Fibroblast of peridontal ligament (primary cell): Measurements from ENCODE around the gene JMJD4.
"Not testable (repeated sequence)": the region's sequence is repeated elsewhere in the genome, so short reads cannot be mapped to it uniquely, and the experiment has no call there.

Experiments
- DNase-seq: peaks from one replicate; pipeline ENCODE4 v3.0.0-alpha.2; 2010; ENCODE audit errors: extremely low read depth

Gene JMJD4

DNA sequence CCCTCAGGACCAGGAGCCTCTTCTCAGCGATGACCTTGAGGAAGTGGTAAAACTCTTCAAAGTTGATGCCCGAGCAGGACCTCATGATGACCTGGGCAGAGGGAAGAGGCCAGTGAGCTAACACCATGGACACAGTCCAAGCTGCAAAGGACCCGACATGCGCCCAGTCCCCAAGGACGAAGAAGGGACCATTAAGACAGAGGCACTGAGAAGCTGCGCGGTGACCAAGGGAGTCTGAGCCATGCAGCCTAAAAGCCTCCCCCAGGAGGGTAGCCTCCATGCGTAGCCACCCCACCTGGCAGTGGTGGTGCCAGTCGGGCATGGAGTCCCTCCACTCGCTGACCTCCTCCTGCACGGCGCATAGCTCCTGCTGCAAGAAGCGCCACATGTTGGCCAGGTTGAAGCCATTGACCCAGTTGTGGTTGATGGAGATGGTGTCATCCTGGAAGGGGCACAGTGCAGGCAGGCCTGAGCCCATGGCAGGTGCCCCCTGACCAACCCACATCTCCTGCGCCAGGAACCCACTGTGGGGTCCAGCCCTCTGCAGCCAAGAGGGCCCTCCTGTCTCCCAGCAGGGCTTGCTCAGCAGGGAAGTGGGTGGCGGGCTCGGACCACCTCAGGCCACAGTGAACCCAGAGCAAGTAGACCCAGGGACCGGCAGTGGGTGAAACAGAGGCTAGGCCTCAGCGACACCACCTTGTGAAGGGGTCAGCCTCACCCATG is 2.4 kb downstream of the JMJD4 start:
- no peak for DNase-seq

DNA sequence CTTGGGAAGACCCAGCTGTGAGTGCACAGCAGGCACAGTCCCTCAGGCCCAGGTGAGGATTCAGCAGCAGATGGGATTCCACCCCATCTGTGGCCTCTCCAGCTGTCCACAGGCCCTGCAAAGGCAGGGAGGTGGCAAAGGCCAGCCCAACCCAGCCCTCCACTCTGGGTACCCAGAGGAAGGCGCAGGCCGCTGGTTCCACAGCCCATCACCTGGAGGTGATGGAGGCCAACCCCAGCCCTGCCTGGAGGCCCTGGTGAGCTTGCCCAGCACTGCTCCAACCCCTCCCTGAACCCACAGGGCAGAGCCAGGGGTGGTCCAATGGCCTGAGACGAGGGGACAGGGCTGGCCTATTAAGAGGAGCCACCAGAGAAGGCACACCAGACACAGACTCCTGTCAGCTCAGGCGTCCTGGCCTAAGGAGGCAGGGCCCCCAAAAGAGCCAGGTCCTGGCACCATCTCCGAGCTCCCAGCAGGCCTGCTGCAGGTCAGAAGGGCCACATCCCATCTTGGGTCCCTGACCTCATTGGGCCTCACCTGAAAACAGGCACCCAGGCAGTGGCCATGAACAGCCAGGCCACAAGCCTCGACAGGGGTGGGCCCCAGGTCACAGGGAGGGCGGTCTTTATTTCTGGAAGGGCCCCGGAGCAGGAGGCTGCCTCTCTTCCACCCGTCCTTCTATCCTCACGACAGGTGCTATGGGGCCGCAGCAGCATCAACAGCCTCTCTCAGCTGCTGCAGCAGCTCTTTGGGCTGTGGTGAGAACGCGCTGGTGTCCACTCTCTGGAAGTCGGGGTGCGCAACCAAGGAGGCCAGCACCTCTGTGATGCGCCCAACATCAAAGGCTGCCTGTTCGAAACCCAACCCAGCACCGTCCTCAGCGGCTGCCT is 3.2 kb downstream of the JMJD4 start:
- no peak for DNase-seq

DNA sequence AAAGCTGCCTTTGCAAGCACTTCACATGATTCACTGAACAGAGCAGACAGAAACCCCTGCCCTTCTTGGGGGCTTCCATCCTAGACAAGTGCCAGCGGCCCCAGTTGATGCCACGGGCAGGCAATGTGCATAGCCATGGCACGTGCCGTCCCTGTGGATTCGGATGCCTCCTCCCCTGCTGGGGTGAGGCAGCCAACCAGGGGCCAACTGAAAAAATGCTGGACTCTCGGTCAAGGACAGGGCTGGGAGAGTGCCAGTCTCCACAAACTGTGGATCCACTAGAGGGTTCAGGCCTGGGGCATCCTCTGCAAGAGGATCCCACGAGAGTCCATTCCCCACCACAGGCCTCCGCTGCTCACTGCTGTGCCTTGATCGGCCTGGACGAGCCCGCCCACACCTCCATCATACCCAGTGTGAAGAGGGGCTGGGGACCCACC is 3.8 kb downstream of the JMJD4 start:
- DNase-seq = no peak

DNA sequence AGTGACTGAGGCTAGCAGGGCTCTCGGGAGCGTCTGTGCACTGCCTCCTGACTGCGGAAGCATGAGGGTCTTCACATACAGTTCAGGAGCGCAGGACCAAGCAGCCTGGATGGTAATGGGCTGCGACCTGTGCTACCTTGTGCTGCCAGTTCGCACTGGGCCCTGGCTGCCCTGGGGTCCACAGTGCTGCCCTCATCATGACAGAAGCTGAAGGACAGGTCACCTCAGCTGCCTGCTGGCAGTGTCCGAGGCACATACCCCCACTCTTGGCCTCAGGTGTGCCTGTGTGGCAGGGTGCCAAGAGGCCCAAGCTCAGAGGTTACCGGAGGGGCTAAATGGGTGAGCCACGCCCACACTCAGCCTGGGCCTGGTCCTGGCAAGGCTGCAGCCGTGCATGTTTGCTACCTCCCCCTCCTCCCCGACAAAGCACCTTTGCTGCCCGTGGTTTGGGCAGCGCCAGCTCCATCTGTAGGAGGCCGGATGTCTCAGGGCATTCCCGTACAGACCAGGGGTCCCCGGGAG is 4.4 kb downstream of the JMJD4 start:
- no peak for DNase-seq

DNA sequence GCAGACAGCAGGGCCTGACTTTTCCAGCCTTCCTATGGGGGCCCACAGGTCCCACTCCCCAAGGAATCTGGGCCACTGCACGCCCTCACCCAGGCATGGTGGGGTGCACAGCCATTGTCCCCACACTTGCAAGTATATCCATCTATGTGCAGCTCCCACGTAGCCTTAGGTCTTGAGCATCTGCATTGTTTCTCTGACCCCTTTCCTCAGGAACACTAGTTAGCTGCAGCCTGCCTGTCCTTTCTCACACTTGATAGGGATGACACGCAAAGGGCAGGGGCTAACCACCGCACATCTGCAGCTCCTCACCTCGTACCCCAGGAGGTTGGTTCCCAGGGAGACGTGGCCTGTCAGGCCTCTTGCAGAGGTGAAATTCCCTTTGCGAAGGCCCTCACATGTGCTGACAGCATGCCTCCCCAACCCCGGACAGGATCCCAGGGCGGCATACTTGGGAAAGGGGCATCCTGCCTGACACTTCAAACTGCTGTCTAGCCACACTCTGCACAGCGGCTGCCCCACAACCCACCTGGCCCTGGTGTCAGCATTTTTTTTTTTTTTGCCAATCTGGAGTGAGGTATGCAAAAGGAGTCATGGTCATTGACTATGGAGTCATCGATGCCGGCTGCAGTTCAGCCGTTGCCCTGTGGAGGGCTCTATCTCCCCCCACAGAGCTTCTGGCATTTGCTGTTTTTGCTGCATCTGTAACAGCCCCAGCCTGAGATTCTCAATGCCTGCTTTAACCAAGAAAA is 5.0 kb downstream of the JMJD4 start:
- DNase-seq = peak; percentile 69

DNA sequence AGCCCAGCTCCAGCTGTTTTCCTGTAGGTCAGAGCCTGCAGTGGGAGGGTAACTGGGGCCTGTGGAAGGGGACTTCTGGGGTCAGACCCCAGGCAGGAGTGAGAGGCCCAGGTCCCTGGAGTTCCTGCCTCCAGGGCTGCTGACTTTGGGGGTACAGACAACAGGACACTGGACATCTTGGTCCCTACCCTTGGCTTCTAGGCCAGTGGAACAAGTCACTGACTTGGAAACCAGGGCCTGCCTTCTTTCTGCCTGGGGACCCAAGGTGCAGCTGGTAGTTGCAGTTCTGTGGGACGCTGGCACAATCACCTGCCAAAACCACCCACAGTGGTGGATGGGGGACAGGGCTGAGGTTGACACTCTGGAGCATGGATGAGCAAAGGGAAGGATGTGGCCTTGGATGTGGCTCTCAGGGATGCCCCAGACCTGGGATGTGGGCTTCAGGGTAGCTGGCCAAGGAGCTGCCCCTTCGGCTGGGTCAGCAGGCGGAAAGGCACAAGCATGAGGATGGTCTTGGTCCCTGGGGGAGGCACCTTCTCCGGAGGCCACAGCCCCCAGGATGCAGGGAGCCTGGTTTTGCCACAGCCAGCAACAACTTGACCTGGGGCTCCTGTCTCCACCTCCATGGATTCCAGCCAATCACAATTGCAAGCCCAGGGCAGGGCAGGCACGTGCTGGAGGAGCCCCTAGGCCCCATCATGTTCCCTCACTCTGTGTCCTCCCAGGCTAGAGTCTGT is 5.8 kb downstream of the JMJD4 start:
- DNase-seq = no peak

DNA sequence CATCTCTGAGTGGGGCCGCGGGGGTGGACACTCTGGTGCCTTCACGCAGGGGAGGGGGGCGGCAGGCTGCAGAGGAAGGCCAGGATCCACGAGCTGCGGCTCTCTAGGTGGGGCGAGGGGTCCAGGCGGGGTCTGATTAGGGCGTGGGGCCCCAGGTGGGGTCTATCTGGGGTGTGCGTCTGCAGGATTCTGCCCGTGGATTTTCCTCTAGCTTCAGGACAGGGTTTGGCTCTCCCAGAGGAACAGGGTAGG is 6.3 kb downstream of the JMJD4 start:
- no peak for DNase-seq

DNA sequence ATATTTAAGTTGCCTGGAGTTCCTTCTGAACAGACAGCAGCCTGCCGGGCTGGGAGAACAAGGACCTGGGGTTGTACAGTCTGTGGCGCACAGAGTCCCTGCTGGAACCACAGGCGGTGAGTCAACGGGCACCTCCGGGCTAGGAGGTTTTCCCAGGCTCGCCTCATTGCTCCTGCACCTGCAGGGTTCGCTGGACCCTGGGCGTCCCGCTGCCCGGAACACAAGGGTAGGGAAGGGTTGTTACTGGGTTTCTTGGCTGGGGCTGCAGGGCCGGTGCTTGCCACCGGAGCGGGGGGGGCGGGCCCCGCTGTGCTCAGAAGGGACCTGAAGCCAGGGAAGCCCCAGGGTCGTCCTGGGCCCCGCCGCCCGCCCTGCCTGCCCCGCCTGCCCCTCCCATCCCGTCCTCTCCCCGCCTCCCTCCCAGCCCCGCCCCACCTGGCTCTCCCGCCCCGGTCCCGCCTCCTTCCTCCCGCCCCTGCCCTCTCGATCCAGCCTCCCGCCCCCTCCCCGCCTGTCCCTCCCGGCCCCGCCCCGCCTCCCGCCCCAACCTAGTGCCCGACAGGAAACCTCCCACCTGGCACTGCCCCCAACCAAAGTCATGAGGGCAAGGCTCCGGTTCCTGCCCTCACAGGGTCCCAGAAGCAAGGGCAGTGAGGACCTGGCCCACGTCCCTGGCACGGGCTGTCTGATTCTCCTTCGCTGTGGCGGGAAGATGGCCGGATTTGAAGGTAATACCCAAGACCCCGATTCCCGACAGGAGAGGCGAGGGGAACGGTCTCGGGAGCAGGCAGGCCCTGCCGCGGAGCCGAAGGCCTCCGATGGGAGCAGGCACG is 6.8 kb downstream of the JMJD4 start:
- peak; percentile 16 for DNase-seq

DNA sequence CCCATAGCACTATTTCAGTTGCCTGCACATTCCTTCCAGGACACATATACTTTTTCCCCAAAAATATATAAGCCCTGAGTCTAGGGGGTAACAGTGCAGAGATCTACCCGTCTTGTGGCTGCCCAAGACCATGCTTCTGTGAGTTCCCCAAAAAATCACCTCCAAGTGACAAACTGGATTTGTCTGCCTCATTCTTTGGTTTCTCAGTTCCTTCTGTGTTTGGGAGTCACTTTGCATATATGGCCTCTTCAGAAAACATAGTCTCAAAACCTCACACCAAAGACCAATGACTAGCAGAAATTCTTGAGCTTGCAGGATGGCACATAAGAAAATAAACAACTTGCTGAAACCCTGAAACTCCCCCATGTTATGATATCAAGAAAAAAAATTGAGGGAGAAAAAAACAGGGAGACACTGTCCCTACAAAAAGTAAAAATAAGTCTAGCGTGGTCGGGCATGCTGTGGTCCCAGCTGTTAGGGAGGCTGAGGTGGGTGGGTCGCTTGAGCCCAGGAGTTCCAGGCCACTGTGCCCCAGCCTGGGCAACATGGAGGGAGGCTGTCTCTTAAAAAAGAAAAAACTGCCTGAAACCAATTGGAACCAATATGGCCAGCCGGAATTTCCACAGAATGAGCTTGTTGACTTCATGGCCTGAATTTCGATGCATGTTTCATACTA is 8.0 kb downstream of the JMJD4 start:
- DNase-seq = no peak

DNA sequence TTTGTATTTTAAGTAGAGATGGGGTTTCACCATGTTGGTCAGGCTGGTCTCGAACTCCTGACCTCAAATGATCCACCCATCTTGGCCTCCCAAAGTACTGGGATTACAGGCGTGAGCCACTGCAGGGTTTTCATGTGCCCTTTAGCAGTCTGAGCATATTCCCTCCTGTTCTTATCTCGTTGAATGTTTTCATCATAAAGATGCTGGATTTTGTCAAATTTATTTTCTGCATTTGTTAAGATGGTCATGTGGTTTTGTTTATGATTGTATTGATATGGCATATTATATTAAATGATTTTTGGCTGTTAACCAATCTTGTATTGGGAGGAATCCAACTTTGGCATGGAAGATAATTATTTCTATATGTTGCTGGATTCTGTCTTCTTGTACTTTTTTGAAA is 8.8 kb downstream of the JMJD4 start:
- DNase-seq = no peak

DNA sequence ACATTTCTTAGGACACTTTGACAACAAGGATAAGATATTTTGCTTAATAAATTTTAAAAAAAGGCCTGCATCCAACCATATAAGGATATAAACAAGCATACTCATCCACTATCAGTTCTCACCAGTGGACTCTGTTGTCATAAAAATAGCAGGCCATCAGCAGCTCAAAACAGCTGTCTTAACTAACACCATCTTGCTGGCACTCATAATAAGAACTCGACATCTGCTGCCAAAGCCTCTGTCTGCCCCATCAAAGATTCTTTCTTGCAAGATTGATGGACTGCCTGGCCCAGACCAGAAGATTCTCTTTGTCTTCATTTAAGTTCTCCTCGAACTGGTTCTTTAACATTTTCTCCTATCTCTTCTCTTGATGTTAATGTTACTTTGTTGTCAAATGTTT is 10.1 kb downstream of the JMJD4 start:
- DNase-seq = no peak

DNA sequence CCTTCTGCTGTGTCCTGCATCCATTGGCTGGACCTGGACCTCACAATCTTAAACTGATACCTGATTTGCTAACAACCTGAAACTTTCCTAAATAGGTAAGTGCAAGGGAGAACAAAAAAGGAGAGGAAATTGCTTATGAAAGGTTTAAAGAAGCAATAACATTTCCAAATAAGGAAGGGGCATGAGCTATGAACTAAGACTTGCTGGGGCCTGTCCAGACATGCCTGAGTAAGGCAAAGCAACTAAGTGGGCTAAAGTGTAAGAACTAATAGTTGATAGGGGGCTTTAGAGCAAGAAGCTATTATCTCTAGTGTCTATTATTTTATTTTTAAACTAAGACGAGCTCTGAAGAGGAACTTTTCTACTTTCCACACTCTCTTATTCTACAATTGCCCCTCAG is 11.6 kb downstream of the JMJD4 start:
- no peak for DNase-seq

DNA sequence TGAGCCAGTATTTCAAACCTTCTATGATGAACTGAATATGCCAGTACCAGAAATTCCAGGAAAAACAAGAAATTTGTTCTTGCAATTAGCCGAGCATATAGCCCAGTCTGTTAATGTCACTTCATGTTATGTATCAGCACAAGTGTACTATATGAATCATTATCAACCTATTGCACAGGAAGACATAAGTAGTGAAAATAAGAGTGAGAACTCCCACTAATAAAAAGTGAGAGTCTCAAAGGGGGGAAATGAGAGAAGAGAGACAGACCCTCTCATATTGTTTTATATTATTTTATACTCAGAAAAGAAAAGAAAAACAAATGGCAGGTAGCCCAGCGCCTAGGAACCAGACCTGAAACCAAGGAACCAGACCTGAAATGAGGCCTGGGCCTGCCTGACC is 16.2 kb downstream of the JMJD4 start:
- DNase-seq = no peak

DNA sequence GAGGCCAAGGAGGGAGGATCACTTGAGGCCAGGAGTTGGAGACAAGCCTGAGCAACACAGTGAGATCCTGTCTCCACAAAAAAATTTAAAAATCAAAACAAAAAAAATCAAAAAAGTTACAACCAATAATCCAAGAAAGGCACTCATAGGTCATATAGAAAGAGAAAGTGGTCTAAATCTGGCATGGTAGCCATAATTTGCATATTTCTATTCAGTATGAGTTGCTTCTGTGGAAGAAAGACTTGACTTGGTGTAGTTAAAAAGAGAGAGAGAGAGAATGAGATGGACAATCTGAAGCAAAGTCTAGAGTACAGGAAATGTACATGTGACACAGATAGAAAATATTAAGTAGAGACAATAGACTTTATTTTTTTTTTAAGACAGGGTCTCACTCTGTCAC is 22.5 kb downstream of the JMJD4 start:
- DNase-seq = no peak

DNA sequence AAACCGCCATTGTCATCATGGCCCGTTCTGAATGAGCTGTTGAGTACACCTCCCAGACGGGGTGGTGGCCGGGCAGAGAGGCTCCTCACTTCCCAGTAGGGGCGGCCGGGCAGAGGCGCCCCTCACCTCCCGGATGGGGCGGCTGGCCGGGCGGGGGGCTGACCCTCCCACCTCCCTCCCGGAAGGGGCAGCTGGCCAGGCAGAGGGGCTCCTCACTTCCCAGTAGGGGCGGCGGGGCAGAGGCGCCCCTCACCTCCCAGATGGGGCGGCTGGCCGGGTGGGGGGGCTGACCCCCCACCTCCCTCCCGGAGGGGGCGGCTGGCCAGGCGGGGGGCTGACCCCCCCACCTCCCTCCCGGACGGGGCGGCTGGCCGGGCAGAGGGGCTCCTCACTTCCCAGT is 24.6 kb downstream of the JMJD4 start:
- not testable (repeated sequence) for DNase-seq

DNA sequence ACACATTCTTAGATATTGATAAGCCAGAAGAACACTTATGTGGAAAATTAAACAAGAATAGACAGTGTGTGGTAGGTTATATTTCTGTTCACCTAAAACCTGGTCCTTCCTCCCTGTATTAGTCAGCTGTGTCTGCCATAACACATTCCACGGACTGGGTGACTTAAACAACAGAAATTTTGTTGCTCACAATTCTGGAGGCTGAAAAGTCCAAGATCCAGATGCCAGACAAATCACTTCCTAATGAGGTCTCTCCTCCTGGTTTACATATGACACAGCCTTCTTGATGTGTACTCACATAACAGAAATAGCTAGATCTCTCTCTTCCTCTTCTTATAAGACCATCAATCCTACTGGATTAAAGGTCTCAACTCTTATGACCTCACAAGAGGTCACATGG is 25.7 kb downstream of the JMJD4 start:
- no peak for DNase-seq

DNA sequence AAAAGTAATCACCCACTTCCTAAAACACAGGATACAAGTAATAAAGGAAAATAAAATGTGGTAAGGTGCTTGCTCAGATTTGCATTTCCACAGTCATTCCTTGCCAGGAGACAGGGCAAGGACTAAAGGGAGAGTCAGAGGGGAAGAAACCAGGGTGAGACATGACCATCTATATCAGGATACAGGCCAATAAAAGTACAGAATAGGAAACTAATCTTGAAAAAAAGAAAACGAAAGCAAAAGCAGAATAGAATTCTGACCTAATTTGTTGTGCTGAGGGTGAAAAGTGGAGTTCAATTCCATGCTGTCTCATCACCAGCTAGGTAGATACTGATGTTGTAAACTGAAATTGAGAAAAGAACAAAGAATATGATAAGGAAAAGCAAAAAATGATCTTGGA is 27.3 kb downstream of the JMJD4 start:
- DNase-seq = no peak

DNA sequence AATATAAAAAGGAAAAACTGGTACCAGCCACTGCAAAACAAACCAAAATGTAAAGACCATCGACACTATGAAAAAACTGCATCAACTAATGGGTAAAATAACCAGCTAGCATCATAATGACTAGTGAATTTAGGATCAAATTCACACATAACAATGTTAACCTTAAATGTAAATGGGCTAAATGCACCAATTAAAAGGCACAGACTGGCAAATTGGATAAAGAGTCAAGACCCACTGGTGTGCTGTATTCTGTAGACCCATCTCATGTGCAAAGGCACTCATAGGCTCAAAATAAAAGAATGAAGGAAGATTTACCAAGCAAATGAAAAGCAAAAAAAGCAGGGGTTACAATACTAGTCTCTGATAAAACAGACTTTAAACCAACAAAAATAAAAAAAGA is 33.5 kb downstream of the JMJD4 start:
- not testable (repeated sequence) for DNase-seq

DNA sequence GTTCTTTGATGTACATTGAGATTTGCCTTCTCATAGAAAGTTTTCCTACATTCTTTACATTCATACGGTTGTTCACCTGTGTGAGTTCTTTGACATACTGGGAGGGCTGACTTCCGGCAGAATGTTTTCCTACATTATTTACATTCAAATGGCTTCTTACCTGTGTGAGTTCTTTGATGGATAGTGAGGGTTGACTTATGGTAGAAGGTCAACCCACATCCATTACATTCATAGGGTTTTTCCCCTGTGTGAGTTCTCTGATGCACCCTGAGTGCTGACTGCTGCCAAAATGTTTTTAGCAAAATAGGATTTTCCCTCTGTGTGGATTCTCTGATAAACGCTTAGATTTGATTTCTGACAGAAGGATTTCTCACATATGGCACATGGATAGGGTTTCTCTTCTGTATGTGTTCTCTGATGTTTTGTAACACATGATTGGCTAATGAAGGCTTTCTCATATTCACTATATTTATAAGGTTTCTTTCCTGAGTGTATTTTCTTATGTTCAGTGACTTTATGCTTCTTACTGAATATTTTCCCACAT is 37.7 kb downstream of the JMJD4 start:
- DNase-seq = no peak

DNA sequence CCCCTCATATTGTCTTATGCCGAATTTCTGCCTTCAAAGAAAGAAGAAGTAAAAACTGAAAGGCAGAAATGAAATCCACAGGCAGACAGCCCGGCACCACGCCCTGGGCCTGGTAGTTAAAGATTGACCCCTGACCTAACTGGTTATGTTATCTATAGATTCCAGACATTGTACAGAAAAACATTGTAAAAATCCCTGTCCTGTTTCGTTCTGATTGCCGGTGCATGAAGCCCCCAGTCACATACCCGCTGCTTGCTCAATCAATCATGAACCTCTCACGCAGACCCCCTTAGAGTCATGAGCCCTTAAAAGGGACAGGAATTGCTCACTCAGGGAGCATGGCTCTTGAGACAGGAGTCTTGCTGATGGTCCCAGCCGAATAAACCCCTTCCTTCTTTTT is 49.3 kb downstream of the JMJD4 start:
- DNase-seq = no peak
